CD14-positive monocyte (primary cell): ENCODE results near the gene SYNPO2L. TPM values are rescaled to one million over a fixed set of nuclear protein-coding genes. Genes with fewer than 3 reads are reported as not detected.
"Not testable (repeated sequence)": the region's sequence is repeated elsewhere in the genome, so short reads cannot be mapped to it uniquely, and the experiment has no call there.

ENCODE experiments used
- DNase-seq, 3 donors: peaks; one replicate each; pipeline ENCODE4 v3.0.0-alpha.2; 2011 to 2022
- H2AFZ ChIP-seq: 2 replicates; pipeline ENCODE4 v1.6.0; 2012; ENCODE audit warnings: mild to moderate bottlenecking, low read depth, low read length, inconsistent platforms; ENCODE audit not compliant: insufficient read depth, poor library complexity, severe bottlenecking
- H3K27ac ChIP-seq, 2 donors: 1 replicate in 1 of 2; 2 replicates in 1 of 2; pipeline ENCODE4 v1.5.1; 2012 to 2013; ENCODE audit warnings: low read length in 2 of 2, control low read depth in 1 of 2, inconsistent platforms in 1 of 2, low read depth in 1 of 2, mild to moderate bottlenecking in 1 of 2
- H3K27me3 ChIP-seq, 2 donors: one replicate each; pipeline versions ENCODE4 v1.6.0 to v1.6.1; 2011 to 2013; ENCODE audit warnings: low read length in 2 of 2; ENCODE audit not compliant: control insufficient read depth in 2 of 2, insufficient read depth in 2 of 2
- H3K36me3 ChIP-seq, 2 donors: replicated peaks in 1 of 2; 1 replicate in 1 of 2; 2 replicates in 1 of 2; pipeline versions ENCODE4 v1.5.1 to v1.6.1; 2012 to 2013; ENCODE audit warnings: low read length in 2 of 2, control low read depth in 1 of 2, inconsistent platforms in 1 of 2, mild to moderate bottlenecking in 1 of 2; ENCODE audit not compliant: insufficient read depth in 2 of 2, control insufficient read depth in 1 of 2
- H3K4me1 ChIP-seq, 2 donors: 1 replicate in 1 of 2; 2 replicates in 1 of 2; pipeline versions ENCODE4 v1.5.1 to v1.6.1; 2012 to 2013; ENCODE audit warnings: low read length in 2 of 2, control low read depth in 1 of 2, inconsistent platforms in 1 of 2, mild to moderate bottlenecking in 1 of 2, moderate library complexity in 1 of 2; ENCODE audit not compliant: insufficient read depth in 2 of 2, control insufficient read depth in 1 of 2
- H3K4me2 ChIP-seq: replicated peaks from 2 replicates; pipeline ENCODE3; 2012; ENCODE audit warnings: low read length, moderate library complexity, mild to moderate bottlenecking; ENCODE audit not compliant: poor library complexity, severe bottlenecking; ENCODE audit errors: extremely low read depth
- H3K4me3 ChIP-seq, 3 experiments: fragments of 200-600 bp in 1 of 3; sonication (generic) in 1 of 3; replicated peaks in 1 of 3; 1 replicate in 2 of 3; 2 replicates in 1 of 3; pipeline ENCODE4 v1.5.1; 2011 to 2013; ENCODE audit warnings: low read length in 3 of 3, mild to moderate bottlenecking in 3 of 3, control low read depth in 2 of 3, low read depth in 2 of 3, inconsistent platforms in 1 of 3, moderate library complexity in 1 of 3
- H3K79me2 ChIP-seq: 2 replicates; pipeline ENCODE4 v1.6.0; 2012; ENCODE audit warnings: mild to moderate bottlenecking, control low read depth, inconsistent platforms, low read length, moderate library complexity; ENCODE audit not compliant: insufficient read depth
- H3K9ac ChIP-seq: 2 replicates; pipeline ENCODE4 v1.6.0; 2017; ENCODE audit warnings: low read length, mild to moderate bottlenecking; ENCODE audit not compliant: insufficient read depth, poor library complexity, severe bottlenecking
- H3K9me3 ChIP-seq, 2 donors: replicated peaks in 1 of 2; 1 replicate in 1 of 2; 2 replicates in 1 of 2; pipeline versions ENCODE4 v1.5.1 to v1.6.1; 2012 to 2013; ENCODE audit warnings: low read length in 2 of 2, control low read depth in 1 of 2; ENCODE audit not compliant: control insufficient read depth in 1 of 2, insufficient read depth in 1 of 2
- H4K20me1 ChIP-seq: 2 replicates; pipeline ENCODE4 v1.6.0; 2012; ENCODE audit warnings: mild to moderate bottlenecking, low read length, control low read depth, moderate library complexity; ENCODE audit not compliant: insufficient read depth
- H3K27ac Mint-ChIP-seq, 7 donors: one replicate each; pipeline ENCODE4 v1.8.0; 2020; ENCODE audit warnings: mild to moderate bottlenecking in 7 of 7, mixed read lengths in 7 of 7, moderate library complexity in 6 of 7, inconsistent platforms in 2 of 7
- H3K27me3 Mint-ChIP-seq, 3 donors: one replicate each; pipeline ENCODE4 v1.8.0; 2021 to 2022; ENCODE audit warnings: low read depth in 3 of 3, mild to moderate bottlenecking in 3 of 3, mixed read lengths in 3 of 3, moderate library complexity in 3 of 3, inconsistent platforms in 1 of 3
- H3K36me3 Mint-ChIP-seq, 2 donors: one replicate each; pipeline ENCODE4 v1.8.0; 2020; ENCODE audit warnings: mixed read lengths in 2 of 2, inconsistent platforms in 1 of 2, mild to moderate bottlenecking in 1 of 2
- H3K4me1 Mint-ChIP-seq: one replicate; pipeline ENCODE4 v1.8.0; 2020; ENCODE audit warnings: mild to moderate bottlenecking, mixed read lengths
- H3K4me3 Mint-ChIP-seq, 2 donors: one replicate each; pipeline ENCODE4 v1.8.0; 2020; ENCODE audit warnings: mild to moderate bottlenecking in 2 of 2, mixed read lengths in 2 of 2, moderate library complexity in 1 of 2
- H3K9me3 Mint-ChIP-seq, 7 donors: one replicate each; pipeline ENCODE4 v1.8.0; 2020 to 2022; ENCODE audit warnings: mixed read lengths in 7 of 7, mild to moderate bottlenecking in 6 of 7, moderate library complexity in 6 of 7, inconsistent platforms in 2 of 7
- WGBS: methylation state at CpG from one replicate; pipeline ENCODE4 v1.1.5; 2013; ENCODE audit warnings: missing lambda C conversion rate; ENCODE audit not compliant: insufficient coverage; 5-methylcytosine and 5-hydroxymethylcytosine counted together
- intact Hi-C, 2 donors: fragments of 100-400 bp; cut with micrococcal nuclease; formaldehyde crosslinking; loops; one replicate each; pipeline versions ENCODE4 v1.15.0 to v1.15.1; 2023
- polyA plus RNA-seq, 3 donors: library from polyadenylated mRNA; depleted of rRNA in 1 of 3; unstranded in 2 of 3; stranded (reverse) in 1 of 3; fragments of 300-500 nt in 2 of 3; fragments of >200 nt in 1 of 3; fragmentation: Illumina TruSeq in 2 of 3; gene quantifications; 1 replicate in 2 of 3; 2 replicates in 1 of 3; pipeline ENCODE4 v1.2.3, GENCODE V29; 2012 to 2021

The SYNPO2L gene
- polyA plus RNA-seq, 3 donors: not detected

GRCh38 chr10:73674546-73674945 lies 18.7 kb upstream of the SYNPO2L start:
- H3K27ac Mint-ChIP-seq, H3K4me1 ChIP-seq, H3K9ac ChIP-seq, H3K27me3 ChIP-seq, H3K4me3 ChIP-seq, H2AFZ ChIP-seq, H3K4me3 Mint-ChIP-seq, intact Hi-C loops, H3K4me2 ChIP-seq, H3K9me3 ChIP-seq, H3K9me3 Mint-ChIP-seq, H3K79me2 ChIP-seq, H4K20me1 ChIP-seq, H3K27ac ChIP-seq, H3K36me3 ChIP-seq, DNase-seq, H3K36me3 Mint-ChIP-seq, H3K4me1 Mint-ChIP-seq, H3K27me3 Mint-ChIP-seq: not testable (repeated sequence)
- no CpG with 5 or more reads among the region's 20 CpGs for WGBS

- H3K4me1 ChIP-seq, H3K36me3 Mint-ChIP-seq, H3K9me3 Mint-ChIP-seq, H3K9ac ChIP-seq, intact Hi-C loops, H3K4me2 ChIP-seq, H3K27me3 Mint-ChIP-seq, H3K9me3 ChIP-seq, H3K36me3 ChIP-seq, H3K79me2 ChIP-seq, H3K27ac Mint-ChIP-seq, H4K20me1 ChIP-seq, H3K4me3 Mint-ChIP-seq, H3K27ac ChIP-seq, H3K27me3 ChIP-seq, H3K4me1 Mint-ChIP-seq, DNase-seq, H2AFZ ChIP-seq, H3K4me3 ChIP-seq: not testable (repeated sequence)
- WGBS: no CpG with 5 or more reads among the region's 4 CpGs
Measured at GRCh38 chr10:73668378-73668777, 12.5 kb upstream of the SYNPO2L start.

GRCh38 chr10:73666153-73666809 lies 10.5 kb upstream of the SYNPO2L start:
- H3K4me1 Mint-ChIP-seq, H3K27me3 Mint-ChIP-seq, H2AFZ ChIP-seq, H3K4me3 Mint-ChIP-seq, intact Hi-C loops, DNase-seq, H3K27ac ChIP-seq, H3K4me2 ChIP-seq, H3K36me3 Mint-ChIP-seq, H3K36me3 ChIP-seq, H3K27me3 ChIP-seq, H4K20me1 ChIP-seq, H3K4me1 ChIP-seq, H3K9me3 Mint-ChIP-seq, H3K9ac ChIP-seq, H3K4me3 ChIP-seq, H3K9me3 ChIP-seq, H3K79me2 ChIP-seq: not testable (repeated sequence)
- no CpG with 5 or more reads among the region's 5 CpGs for WGBS
- peak overlapping the region in 1 of 7 donors; percentile 18 for H3K27ac Mint-ChIP-seq

- WGBS: 100% methylated on average over 3 of the region's 3 CpGs
- not testable (repeated sequence) for H2AFZ ChIP-seq
Measured at GRCh38 chr10:73665581-73665980, 9.8 kb upstream of the SYNPO2L start.

More at GRCh38 chr10:73665581-73665980, 9.8 kb upstream of the SYNPO2L start:
- H3K79me2 ChIP-seq, H3K27ac ChIP-seq, H3K9ac ChIP-seq, H3K4me3 Mint-ChIP-seq, H3K9me3 Mint-ChIP-seq, H3K36me3 Mint-ChIP-seq, H3K4me1 ChIP-seq, DNase-seq, H3K27me3 Mint-ChIP-seq, H3K36me3 ChIP-seq, H3K9me3 ChIP-seq, H3K4me3 ChIP-seq, intact Hi-C loops, H3K27ac Mint-ChIP-seq, H3K4me1 Mint-ChIP-seq, H3K4me2 ChIP-seq, H3K27me3 ChIP-seq, H4K20me1 ChIP-seq: not testable (repeated sequence)
